ENCODE results near the gene RASEF. TPM values are rescaled to one million over a fixed set of nuclear protein-coding genes. Genes with fewer than 3 reads are reported as not detected.

The RASEF gene
- total and polyA plus RNA-seq, 2 donors (not counting 3 experiments of a cell fraction or from before 2014, with no cell fraction given), result 0.11 TPM; not detected in 1

DNA sequence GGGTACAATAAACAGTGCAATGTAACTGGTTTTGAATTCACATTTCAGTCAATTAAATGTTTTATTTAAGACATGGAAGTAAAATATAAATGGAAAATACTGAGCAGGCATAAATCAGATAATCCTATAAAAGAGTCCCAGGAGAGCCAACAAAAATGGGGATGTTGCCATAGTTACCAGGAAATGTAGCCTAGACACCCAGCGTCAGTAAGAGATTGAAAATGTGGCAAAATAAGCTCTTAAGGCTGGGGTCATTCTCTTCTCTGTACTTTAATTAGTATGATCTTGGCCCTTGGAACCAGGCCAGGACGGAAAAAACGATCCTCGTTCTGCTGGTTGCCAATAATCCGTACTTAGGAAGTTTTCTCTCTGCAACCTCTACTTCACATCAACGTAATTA is 18.9 kb upstream of the RASEF start:
- POLR2A ChIA-PET, result no interaction called here
- intact Hi-C loops (cut with micrococcal nuclease), result no loop called here
- no TSS peak for BruUV-seq (replicated peaks)

More for the DNA sequence above, 18.9 kb upstream of the RASEF start:
- Histone ChIP-seq H2AFZ (ENCODE audit: low read depth, low read length) (no peak overlapping the region), H3K4me3 (replicated peaks in 1 of 3; ENCODE audit: insufficient read depth in 1 of 3, low read depth in 1 of 3, low read length in 3 of 3) (no peak overlapping the region), H3K4me1 (ENCODE audit: control insufficient read depth, extremely low read depth, insufficient read depth, low read length) (no peaks in the 10 kb centered on the region), H4K20me1 (replicated peaks; ENCODE audit: control insufficient read depth, extremely low read depth, insufficient read depth, low read length) (no peaks in the 10 kb centered on the region), H3K36me3 (ENCODE audit: control insufficient read depth in 2 of 2, extremely low read depth in 1 of 2, insufficient read depth in 2 of 2, low read length in 2 of 2) (no peaks in the 10 kb centered on the region), H3K9me3 (replicated peaks; ENCODE audit: control insufficient read depth, insufficient read depth, low read length) (no peaks in the 10 kb centered on the region), H3K27ac (ENCODE audit: insufficient read depth, low read depth, low read length) (no peak overlapping the region), H3K79me2 (ENCODE audit: control insufficient read depth, insufficient read depth, low read length) (no peaks in the 10 kb centered on the region), H3K9me1 (replicated peaks; ENCODE audit: control insufficient read depth, extremely low read depth, insufficient read depth, low read length) (no peaks in the 10 kb centered on the region), H3K9ac (replicated peaks; ENCODE audit: extremely low read depth, insufficient read depth, low read length) (no peak overlapping the region), H3K4me2 (ENCODE audit: insufficient read depth, low read length) (no peak overlapping the region), H3K27me3 (ENCODE audit: control insufficient read depth in 2 of 2, insufficient read depth in 2 of 2, low read length in 2 of 2) (no peaks in the 10 kb centered on the region)
- TF ChIP-seq JUN (IDR thresholded peaks at IDR 0.05; ENCODE audit: borderline replicate concordance, insufficient read depth, insufficient read length, low read depth) (no peak), MYC (IDR thresholded peaks at IDR 0.05; ENCODE audit: low read depth, low read length) (no peak), POLR2A (IDR thresholded peaks at IDR 0.05; ENCODE audit: low read depth, low read length) (no peak), POLR2AphosphoS5 (IDR thresholded peaks at IDR 0.05; ENCODE audit: insufficient read depth, low read depth, low read length) (no peak), GATA2 (IDR thresholded peaks at IDR 0.05; ENCODE audit: insufficient read depth, insufficient read length, low read depth, low read length) (no peak), EZH2 (IDR thresholded peaks at IDR 0.05; ENCODE audit: borderline replicate concordance, low read depth, low read length, severe bottlenecking) (no peak), FOS (IDR thresholded peaks at IDR 0.05; ENCODE audit: borderline replicate concordance, insufficient read depth, low read length) (no peak)
- TF ChIP-seq, protein P1, sequence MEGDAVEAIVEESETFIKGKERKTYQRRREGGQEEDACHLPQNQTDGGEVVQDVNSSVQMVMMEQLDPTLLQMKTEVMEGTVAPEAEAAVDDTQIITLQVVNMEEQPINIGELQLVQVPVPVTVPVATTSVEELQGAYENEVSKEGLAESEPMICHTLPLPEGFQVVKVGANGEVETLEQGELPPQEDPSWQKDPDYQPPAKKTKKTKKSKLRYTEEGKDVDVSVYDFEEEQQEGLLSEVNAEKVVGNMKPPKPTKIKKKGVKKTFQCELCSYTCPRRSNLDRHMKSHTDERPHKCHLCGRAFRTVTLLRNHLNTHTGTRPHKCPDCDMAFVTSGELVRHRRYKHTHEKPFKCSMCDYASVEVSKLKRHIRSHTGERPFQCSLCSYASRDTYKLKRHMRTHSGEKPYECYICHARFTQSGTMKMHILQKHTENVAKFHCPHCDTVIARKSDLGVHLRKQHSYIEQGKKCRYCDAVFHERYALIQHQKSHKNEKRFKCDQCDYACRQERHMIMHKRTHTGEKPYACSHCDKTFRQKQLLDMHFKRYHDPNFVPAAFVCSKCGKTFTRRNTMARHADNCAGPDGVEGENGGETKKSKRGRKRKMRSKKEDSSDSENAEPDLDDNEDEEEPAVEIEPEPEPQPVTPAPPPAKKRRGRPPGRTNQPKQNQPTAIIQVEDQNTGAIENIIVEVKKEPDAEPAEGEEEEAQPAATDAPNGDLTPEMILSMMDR (IDR thresholded peaks at IDR 0.05; ENCODE audit: extremely low read depth in 1 of 2, insufficient read depth in 1 of 2, low read depth in 1 of 2, low read length in 2 of 2), result no peak
- TF ChIP-seq, protein P2, sequence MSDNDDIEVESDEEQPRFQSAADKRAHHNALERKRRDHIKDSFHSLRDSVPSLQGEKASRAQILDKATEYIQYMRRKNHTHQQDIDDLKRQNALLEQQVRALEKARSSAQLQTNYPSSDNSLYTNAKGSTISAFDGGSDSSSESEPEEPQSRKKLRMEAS (IDR thresholded peaks at IDR 0.05; ENCODE audit: insufficient read depth, insufficient read length), result no peak
- DNase-seq (ENCODE audit: low read depth, low spot score), result no peak
- dilution Hi-C loops (cut with MboI; ENCODE audit: extremely low pct_ligation_motif_present, low sequenced_read_pairs), result no loop called here
- no peak for FAIRE-seq
- CTCF ChIA-PET, result interaction anchor here (1.0 kb wide), 1 partner anchor 9 kb away, joined by 3 read pairs; no protein-coding TSS in a partner anchor
